Measurements from ENCODE around the gene FMNL2.
A peak's percentile ranks its signal among the peaks of the same experiment; 100 is the strongest.
"Not testable (repeated sequence)": the region's sequence is repeated elsewhere in the genome, so short reads cannot be mapped to it uniquely, and the experiment has no call there.

Gene FMNL2

DNA sequence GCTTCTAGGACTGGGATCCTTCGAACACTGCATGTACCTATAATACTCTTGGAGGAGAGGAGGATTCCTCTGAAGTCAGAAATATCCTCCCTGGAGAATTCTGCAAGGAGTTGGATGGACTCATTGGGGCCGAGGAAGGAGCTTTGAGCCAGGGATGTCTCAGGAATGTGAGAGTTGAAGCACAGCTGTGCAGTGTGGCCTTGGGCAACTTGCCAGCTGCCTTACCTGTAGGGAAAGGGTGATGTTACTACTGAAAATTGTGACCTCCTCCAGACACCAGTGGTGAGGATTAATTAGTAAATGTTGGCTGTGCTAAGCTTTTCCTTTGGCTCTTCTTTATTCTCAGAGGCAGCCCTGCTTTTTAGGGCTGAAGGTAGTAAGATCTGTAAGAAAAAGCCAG is 41.4 kb downstream of the FMNL2 start:
- no peak for DNase-seq

DNA sequence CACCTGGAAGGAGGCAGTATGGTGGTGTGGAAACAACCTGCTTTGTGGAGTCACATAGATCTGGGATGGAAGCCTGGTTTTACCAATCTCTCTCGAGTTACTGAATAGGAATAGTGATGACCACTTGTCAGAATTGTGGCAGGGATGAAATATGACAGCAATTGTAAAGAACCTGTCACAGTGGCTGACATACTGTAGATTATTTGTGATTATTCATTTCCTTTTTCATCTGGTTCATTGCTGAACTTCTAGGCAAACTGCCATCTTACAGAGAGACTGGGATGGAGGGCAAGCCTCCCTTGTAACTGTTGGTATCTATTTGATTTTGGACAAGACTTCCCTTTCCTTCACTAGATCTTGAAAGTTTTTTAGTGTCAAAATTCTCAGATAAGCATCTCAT is 42.0 kb downstream of the FMNL2 start:
- no peak for DNase-seq

DNA sequence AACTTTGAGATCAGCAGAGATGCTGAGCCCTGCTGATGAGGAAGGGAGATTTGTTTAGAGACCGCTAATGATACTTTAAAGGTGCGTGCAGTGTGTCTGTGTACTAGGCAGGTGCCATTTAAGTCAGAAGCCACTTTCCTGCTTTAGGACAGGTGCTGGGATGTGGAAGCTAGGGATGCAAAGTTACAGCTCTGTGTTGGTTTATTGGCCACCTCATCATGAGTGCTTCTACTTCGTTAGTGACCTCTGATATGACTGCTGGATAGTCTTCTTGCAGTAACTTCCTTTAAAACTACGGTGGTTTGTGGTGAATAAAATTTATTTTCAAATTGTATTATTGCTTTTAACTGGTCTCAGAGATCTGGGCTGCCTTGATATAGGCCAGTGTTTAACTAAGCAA is 44.1 kb downstream of the FMNL2 start:
- DNase-seq, result no peak

DNA sequence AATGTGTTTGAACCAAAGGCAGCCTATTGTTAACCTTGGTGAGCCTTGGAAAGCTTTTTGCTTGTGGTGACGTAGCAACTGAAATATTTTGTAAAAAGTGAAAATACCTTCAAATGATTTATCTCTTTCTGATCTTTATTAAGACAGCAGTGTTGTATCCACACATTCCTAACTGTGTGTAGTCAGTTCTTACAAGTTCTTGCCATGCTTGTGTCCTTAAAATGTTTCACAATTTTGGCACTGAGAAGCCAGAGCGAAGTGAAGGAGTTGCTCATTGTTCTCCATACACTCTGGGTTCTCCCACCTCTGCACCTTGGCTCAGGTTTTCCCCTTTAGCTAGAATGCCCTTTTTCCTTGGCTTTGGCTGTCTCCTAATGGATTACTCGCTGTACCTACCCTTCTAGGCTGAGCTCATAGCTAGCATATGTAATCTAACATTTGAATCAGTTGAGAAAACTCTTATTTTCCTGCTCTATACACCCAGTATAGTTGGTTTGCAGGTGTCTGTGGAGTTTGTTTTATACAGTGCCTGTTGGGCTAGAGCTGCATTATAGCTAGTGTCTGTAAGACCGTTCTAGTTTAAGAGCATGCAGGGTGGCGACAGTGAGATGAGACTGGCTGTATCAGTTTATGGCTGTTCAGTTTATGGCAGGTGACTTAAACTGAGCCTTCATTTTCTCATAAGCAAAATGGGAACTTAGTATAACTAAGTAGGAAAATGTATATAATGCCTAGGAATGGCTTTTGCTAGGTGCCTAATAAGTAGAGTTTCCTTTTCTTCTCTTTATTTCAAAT is 45.5 kb downstream of the FMNL2 start:
- no peak for DNase-seq

DNA sequence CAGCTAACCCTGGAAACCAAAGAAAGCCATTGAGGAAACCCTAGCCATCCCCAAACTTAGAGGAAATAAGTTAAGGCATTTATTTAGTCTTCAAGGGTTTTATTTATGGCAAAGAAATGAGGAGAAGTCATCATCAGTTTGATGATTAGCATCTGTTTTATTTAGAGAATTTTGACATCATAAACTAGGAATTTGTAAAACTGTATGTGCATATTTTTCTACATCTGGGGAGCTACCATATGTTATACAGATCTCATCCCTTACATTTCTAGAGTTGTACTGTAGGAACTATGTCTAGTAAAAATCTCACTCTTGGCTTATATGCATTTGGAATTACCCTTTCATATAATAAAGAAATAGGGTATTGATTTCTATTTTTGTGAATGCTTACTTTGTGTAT is 48.7 kb downstream of the FMNL2 start:
- no peak for DNase-seq

DNA sequence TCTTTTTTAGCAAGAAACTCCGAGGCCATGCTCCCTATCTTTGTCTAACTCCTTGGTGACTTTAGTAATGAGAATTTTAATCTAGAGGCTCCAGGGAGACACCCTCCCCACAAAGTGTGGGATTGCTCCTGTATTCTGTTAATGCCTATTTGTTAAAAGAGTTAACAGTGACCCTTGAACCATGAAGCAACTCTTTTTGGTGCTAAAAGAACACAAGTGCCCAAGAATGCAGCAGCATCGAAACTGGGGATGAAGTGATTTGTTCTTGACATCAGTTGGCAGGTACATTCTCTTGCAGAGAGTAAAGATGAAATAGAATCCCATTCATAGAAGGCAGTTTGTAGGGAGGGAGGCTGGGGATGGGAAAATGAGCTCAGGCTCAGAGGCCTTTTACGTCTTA is 50.0 kb downstream of the FMNL2 start:
- DNase-seq, result no peak

DNA sequence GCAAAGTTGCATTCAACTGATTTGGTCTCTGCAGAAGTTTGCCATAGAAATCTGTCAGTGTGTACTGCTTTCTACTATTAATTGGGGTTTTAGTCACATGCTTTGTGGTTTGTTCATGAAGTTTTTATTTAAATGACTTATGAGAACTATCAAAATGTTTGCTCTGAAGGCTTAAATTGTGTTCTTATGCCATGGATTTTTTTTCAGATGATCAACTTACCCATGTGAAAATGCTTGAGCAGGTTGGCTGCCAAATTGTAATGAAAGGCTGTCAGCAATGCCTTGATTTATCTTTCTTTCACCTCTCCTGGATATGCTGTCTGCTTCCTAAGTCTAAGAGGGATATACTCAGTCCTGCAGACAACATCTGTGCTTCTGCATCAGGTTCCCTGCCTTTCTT is 50.7 kb downstream of the FMNL2 start:
- no peak for DNase-seq

DNA sequence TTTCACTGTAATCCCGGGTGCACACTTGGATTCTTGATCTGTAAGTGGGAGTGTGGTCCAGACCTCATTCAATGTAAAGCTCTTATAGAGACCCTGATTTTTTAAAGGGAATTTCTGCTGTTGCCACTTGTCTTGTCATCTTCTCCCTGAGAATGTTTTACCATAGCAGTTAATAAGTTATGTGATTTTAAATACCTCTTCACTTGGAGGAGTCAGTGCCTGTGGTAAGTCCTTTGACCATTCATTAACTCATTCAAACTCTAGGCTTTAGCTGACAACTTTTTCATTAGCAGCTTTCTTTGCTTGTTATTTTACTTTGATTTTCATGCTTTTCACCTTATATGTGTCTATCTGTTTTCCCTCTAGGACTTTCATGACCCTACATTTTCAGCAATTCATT is 51.3 kb downstream of the FMNL2 start:
- DNase-seq, result no peak

DNA sequence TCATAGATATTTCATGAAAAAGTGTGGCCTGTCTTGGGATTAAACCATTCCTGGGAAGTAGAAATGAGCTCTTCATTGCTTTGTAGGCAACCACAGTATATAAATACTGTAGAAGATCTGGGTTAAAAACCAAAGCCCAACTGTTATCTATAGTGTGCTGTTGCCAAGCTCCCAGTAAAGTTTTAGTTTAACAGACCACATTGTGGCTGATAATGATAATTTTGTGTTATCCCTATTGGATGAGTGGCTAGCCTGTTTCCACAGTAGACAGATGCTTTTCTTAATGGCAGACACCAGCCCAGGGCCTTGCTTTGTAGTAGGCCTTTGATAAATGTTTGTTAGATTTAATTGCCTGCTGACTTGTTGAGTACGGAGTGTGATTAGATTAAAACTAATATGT is 52.1 kb downstream of the FMNL2 start:
- no peak for DNase-seq

DNA sequence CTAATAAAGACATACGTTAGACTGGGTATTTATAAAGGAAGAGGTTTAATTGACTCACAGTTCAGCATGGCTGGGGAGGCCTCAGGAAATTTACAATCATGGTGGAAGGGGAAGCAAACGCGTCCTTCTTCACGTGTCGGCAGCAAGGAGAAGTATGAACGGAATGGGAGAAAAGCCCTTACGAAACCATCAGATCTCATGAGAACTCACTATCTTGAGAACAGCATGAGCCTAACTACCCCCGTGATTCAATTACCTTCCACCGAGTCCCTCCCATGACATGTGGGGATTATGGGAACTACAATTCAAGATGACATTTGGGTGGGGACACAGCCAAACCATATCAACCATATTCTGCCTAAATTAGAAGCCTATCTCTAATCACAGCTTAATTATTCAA is 53.3 kb downstream of the FMNL2 start:
- DNase-seq, result not testable (repeated sequence)

DNA sequence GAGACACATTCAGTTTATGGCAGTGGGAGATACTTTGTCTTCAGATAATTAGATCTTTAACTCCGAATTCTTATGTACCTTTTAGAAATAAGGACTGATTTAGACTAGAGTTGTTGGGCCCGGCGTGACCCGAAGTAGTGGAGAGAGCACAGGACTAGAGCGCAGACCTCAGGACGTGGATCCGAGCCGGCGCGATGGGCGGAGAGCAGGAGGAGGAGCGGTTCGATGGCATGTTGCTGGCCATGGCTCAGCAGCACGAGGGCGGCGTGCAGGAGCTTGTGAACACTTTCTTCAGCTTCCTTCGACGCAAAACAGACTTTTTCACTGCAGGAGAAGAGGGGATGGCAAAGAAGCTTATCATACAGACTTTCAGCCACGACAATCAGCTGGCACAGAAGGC is 54.5 kb downstream of the FMNL2 start:
- no peak for DNase-seq

DNA sequence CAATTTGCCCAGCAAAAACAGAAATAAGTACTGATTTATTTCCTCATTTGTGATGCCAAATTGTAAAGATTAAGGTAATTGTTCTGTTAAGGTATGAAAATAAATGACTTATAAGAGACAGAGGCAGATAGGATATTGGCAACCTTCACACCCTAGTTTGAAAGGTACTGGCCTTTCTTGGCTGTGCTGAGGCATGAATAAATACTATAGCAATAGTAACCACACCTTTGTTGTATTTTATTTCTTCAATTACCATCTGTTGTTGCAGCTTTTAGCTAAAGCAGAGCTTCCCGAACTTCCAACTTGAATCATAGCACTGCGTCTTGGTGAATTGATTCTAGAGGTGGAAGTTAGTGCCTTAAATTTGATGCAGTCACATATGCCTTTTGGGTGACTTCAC is 55.9 kb downstream of the FMNL2 start:
- DNase-seq, result no peak

DNA sequence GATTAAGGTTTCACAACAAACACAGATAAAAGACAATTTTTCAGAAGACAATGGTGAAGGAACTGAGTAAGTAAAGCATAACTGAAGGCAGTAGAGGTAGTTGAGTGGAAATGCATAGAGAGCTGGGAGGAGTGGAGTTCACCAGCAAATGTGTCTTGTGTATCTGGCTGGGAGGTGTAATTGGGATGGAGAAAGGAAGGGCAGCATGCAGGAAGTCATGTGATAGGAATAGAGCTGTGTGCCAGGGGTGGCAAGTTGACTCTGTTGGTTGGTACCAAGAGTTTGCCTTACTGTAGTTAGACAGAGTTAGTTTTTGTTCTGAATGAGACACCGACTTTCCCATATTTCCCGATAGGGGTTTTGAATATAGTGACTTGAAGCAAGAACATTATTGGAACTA is 56.3 kb downstream of the FMNL2 start:
- DNase-seq, result no peak

DNA sequence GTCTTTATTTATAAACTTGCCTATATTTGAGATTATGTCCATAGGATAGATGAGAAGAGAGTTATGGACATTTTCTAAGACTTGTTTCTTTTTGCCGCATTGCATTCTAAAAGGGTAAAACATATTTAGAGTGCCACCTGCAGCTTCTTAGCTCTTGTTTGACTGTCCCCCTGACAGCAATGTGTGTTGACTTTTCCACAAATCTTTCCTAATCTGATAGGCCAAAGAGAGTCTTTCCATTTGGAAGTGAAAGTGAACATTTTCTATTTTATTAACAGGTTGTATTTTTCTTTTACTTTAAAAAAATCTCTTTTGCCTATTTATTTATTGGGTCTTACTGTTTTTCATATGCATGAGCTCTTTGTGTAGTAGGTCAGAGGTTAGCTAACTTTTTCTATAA is 58.4 kb downstream of the FMNL2 start:
- no peak for DNase-seq

DNA sequence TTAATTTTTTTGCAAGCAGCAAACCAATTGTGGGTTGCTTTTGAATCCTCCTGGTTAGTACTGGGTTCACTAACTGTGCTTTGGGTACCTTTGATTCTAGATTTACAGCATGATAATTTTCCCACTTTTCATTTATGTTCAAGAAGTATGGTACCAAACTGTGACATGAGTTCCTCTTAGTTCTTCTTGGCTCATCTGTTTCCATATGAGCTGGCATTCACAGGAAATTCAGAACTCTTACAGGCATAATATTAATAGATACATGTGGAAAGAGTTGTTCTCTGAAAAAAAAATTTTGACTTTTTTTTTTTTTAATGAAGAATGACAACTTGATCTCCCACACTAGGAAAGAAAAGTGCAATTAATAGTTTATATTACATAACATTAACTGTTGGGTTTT is 59.4 kb downstream of the FMNL2 start:
- DNase-seq, result no peak

DNA sequence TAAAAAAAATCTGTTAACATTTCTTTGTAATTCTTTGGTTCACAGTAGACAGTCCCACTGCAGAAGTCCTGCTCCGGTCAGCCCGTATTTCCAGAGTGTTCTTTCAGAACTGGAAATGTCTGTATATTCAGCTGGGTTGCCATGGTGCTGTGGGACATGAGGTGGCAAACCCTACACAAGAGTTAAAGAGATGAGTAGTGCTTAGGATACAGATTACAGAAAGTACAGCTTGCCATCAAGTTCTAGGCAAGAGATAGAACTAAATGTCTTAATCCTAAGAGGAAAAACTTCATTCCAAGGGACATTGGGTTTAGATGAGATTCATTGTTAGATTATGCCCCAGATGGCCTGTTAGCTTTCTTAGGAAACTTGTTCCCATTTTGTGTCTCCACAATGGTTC is 60.1 kb downstream of the FMNL2 start:
- peak; percentile 40 for DNase-seq

DNA sequence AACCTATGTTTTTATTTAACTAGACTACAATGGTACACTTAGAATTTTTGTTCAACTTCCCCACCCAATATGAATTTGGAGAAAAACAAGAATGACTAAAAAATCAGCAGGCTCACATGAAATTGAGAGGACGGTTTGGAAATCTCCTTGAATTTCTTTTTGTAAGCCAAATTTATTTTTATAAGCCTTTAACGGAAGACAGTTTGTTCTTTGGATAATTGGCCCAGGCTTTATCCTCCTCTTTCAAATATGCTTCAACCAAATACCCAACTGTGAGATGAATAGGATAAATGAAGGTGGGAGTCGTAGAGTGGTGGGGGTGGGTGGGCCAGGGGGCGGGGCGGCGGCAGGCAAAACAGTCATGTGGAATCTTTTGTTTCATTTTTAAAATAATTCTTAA is 60.6 kb downstream of the FMNL2 start:
- DNase-seq, result no peak

DNA sequence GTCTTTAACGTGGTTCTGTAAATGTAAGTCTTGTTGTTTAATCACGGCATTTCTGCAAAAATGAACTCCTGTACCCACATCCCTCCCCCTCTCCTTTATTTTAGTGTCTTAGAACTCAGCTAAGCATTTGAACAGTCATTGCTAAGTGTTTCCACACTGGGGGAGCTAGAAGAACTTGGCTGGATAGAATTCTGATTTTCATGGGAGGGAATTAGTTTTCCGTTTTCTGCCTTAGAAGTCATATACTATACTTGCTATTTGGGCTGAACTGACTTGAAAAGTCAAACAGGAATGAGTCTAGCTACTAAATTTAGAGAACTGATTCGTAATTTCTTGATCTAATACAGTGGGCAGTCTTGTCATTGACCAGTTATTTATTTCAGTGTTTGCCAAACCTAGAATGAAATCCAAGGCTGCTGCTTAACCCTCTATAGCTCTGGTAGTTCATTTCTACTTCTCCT is 61.1 kb downstream of the FMNL2 start:
- DNase-seq, result no peak

DNA sequence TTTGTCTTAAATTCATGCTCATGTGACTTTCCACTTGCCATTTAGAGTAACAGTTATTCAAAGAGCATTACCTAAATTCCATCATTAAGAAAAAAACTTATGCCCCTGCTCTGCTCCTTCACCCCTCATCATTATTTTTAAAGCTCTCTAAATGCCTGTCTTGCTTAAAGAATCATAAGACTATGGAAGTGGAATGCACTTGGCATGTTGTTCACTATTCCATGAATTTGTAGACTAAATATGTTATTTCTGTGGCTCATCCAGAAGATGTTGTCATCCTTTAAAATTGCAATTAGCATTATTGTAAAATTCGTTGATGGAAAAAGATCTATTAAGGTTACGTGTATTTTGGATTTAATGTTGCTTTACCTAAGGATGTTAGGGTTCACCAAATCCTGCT is 61.8 kb downstream of the FMNL2 start:
- DNase-seq, result no peak

DNA sequence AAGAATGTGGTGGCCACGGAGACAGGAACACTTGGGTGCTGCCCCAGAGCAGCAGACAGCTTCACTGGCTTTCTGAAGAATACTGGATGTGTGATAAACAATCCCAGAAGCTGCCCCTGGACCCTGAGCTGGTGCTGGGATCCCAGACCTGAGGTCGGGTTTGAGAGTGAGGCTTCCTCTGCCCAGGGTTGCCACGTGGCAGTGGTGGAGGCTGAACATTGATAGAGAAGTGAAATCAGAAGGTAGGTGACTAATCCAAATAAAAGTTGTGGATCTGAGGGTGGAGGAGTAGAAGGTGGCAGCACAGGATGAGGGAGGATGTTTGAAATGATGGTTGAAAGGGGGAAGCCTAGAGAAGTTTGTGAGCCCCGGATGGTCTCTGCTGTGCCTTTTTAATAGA is 64.0 kb downstream of the FMNL2 start:
- DNase-seq, result no peak

DNA sequence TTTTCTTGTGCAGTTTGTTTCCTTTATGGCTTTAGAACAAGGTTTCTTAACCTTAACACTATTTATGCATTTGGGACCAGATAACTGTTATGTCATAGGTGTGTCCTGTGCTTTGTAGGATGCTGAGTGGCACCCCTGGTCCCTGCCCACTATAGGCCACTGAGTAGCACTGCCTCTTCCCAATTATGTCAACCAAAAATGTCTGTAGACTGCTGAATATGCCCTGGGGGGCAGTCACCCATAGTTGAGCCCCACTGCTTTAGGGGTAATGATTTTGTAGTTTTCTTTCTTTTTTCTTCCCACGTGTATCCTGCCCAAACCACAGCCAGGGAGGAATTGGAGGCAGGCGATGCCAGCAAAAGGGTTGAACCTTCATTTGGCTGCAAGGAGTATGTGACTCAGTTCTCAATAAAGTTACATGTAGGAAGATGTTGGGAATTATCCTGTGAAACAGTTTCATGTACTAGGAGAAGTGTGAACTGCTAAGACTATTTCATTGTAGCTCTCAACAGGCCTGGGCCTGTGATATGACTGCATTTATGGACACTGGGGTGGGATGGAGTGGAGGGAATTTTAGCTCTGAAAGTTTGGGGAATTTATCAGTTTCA is 65.7 kb downstream of the FMNL2 start:
- no peak for DNase-seq

DNA sequence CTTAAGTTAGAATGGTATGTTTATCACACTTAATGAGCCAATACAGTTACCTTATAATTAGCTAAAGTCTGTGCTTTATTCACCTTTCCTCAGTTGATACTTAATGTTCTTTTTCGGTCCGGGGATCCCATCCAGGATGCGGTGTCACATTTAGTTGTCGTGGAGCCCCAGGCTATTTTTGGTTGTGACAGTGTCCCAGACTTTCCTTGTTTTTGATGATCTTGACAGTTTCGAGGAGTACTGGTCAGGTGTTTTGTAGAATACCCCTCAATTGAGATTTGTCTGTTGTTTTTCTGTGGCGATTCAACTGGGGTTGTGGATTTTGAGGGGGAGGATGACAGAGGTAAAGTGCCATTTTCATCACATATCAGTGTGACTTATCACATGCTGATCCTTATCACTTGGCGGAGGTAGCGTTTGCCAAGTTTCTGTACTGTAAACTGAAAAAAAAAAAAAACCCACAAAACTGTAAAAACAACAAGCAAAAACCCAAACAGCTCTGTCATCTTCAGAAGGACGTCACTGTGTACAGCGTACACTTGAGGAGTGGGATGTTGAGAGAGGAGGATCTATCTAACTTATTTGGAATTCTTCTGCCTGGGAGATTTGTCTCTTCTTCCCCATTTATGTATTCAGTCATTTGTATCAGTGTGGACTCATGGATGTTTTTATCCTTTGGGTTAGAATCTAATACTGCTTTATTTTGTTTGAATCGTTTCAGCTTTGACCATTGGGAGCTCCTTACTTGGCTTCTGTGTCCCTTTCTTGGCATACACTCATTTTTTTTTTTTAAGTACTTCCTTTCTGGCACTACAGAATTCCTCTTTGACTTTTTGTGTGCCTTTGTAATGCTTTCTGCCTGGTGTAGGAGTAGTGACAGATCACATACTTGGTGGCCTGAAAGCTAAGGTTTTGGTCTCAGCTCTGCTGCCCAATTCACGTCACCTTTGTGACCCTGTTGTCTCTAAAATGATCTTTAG is 68.1 kb downstream of the FMNL2 start:
- DNase-seq, result no peak

Data from left hindlimb (tissue), 1 donor.